AG20443 (cell line): ENCODE data around the gene BLVRA.
"Not testable (repeated sequence)": the region's sequence is repeated elsewhere in the genome, so short reads cannot be mapped to it uniquely, and the experiment has no call there.

Source experiments
- DNase-seq: peaks from one replicate; pipeline ENCODE4 v3.0.0; 2012; ENCODE audit warnings: low spot score, mixed read lengths

The BLVRA gene

GRCh38 chr7:43769791-43770465 is 11.4 kb downstream of the BLVRA start:
- DNase-seq, result no peak

- DNase-seq, result no peak
Observed at GRCh38 chr7:43771128-43771527, 12.6 kb downstream of the BLVRA start.

GRCh38 chr7:43771573-43771972 is 13.1 kb downstream of the BLVRA start:
- no peak for DNase-seq

GRCh38 chr7:43773268-43773667 is 14.8 kb downstream of the BLVRA start:
- DNase-seq, result not testable (repeated sequence)

GRCh38 chr7:43775255-43775654 is 16.8 kb downstream of the BLVRA start:
- not testable (repeated sequence) for DNase-seq

- not testable (repeated sequence) for DNase-seq
Observed at GRCh38 chr7:43778293-43779044, 20.0 kb downstream of the BLVRA start.

GRCh38 chr7:43779045-43779812 is 20.7 kb downstream of the BLVRA start:
- DNase-seq, result no peak

- peak; percentile 64 for DNase-seq
Observed at GRCh38 chr7:43781726-43782607, 23.5 kb downstream of the BLVRA start.

GRCh38 chr7:43782768-43783555 is 24.5 kb downstream of the BLVRA start:
- no peak for DNase-seq

GRCh38 chr7:43784030-43784584 is 25.6 kb downstream of the BLVRA start:
- no peak for DNase-seq

- DNase-seq, result not testable (repeated sequence)
Observed at GRCh38 chr7:43784585-43785087, 26.2 kb downstream of the BLVRA start.

- DNase-seq, result peak; percentile 88
Observed at GRCh38 chr7:43785420-43785819, 26.9 kb downstream of the BLVRA start.

- DNase-seq, result no peak
Observed at GRCh38 chr7:43787771-43788170, 29.3 kb downstream of the BLVRA start.

GRCh38 chr7:43790006-43790405 is 31.5 kb downstream of the BLVRA start:
- DNase-seq, result no peak

GRCh38 chr7:43790834-43791233 is 32.4 kb downstream of the BLVRA start:
- DNase-seq, result no peak

GRCh38 chr7:43791665-43792064 is 33.2 kb downstream of the BLVRA start:
- DNase-seq, result no peak

GRCh38 chr7:43792471-43793150 is 34.1 kb downstream of the BLVRA start:
- DNase-seq, result no peak

GRCh38 chr7:43799605-43800004 is 41.1 kb downstream of the BLVRA start:
- DNase-seq, result no peak

- DNase-seq, result no peak
Observed at GRCh38 chr7:43803865-43804264, 45.4 kb downstream of the BLVRA start.

- no peak for DNase-seq
Observed at GRCh38 chr7:43808410-43808809, 49.9 kb downstream of the BLVRA start.
